ENCODE results near the gene RNGTT.
"Not testable (repeated sequence)": the region's sequence is repeated elsewhere in the genome, so short reads cannot be mapped to it uniquely, and the experiment has no call there.

GRCh38 chr6:88932019-88932418, 31.4 kb downstream of the RNGTT start:
- not testable (repeated sequence) for TF ChIP-seq CTCF (tag by site-specific recombination; IDR thresholded peaks at IDR 0.05); ZFP41 (tag by site-specific recombination; IDR thresholded peaks at IDR 0.05; ENCODE audit: borderline replicate concordance); ATF2 (tag by site-specific recombination; IDR thresholded peaks at IDR 0.05; ENCODE audit: low read depth); ZNF155 (tag by site-specific recombination; IDR thresholded peaks at IDR 0.05); ZNF148 (tag by site-specific recombination; IDR thresholded peaks at IDR 0.05; ENCODE audit: borderline replicate concordance)

All from HEK293 (cell line).